HCT116 (cell line): Measurements from ENCODE around the gene COL20A1. TPM values are rescaled to one million over a fixed set of nuclear protein-coding genes. Genes with fewer than 3 reads are reported as not detected.

Experiments used
- ATAC-seq: fragments of 200-7000 bp; cut with Tn5 transposase; 2 replicates; pipeline ENCODE4 v1.9.1; 2020; ENCODE audit warnings: mild to moderate bottlenecking, moderate library complexity
- BruUV-seq: library from RNA; stranded (reverse); fragments of 400-500 nt; replicated peaks from 2 replicates; lab custom pipeline; 2021; lab: Mats Ljungman, UMichigan
- CTCF ChIA-PET: fragments of 300-600 bp; sonication (Branson Sonifier 250); formaldehyde crosslinking; loops from one replicate; lab custom pipeline; 2021; ENCODE audit warnings: antibody characterized with exemption; lab: Charles Lee
- POLR2A ChIA-PET: fragments of 300-600, 350-600 bp; sonication (Branson Sonifier 250); formaldehyde crosslinking; loops from one replicate; lab custom pipeline; 2021; ENCODE audit warnings: antibody characterized with exemption; lab: Charles Lee
- RAD21 ChIA-PET, 2 experiments: fragments of 300-600 bp; sonication (Branson Sonifier 250); formaldehyde crosslinking; loops; one replicate each; lab custom pipeline; 2023; ENCODE audit warnings: low total read pairs in 2 of 2; ENCODE audit not compliant: uncharacterized antibody in 2 of 2, unreplicated experiment in 2 of 2, low non-redundant PET in 1 of 2; lab: Charles Lee
- DNase-seq: peaks from one replicate; pipeline ENCODE4 v3.0.0-alpha.2; 2010; ENCODE audit warnings: low read depth, low spot score
- H2AFZ ChIP-seq: fragments of 200-600 bp; shearing (Covaris generic), sonication (generic); 2 replicates; pipeline ENCODE4 v1.6.1; 2017; ENCODE audit warnings: low read depth, mixed run types, mixed read lengths, antibody characterized with exemption, low read length; ENCODE audit not compliant: poor library complexity, severe bottlenecking
- H3K27ac ChIP-seq: 2 replicates; pipeline ENCODE4 v1.5.1; 2012; ENCODE audit warnings: low read depth, low read length
- H3K27me3 ChIP-seq: fragments of 200-600 bp; sonication (generic); 2 replicates; pipeline ENCODE4 v1.6.1; 2016; ENCODE audit warnings: mixed run types, low read length, mixed read lengths; ENCODE audit not compliant: insufficient read depth
- H3K36me3 ChIP-seq, 2 experiments: fragments of 200-500 bp in 1 of 2; fragments of 200-600 bp in 1 of 2; sonication (Bioruptor generic) in 1 of 2; sonication (generic) in 1 of 2; 2 replicates each; pipeline versions ENCODE4 v1.5.1 to v1.6.1; 2014 to 2016; ENCODE audit warnings: low read length in 2 of 2, inconsistent platforms in 1 of 2, mixed read lengths in 1 of 2, mixed run types in 1 of 2; ENCODE audit not compliant: insufficient read depth in 2 of 2, control insufficient read depth in 1 of 2
- H3K4me1 ChIP-seq, 2 experiments: fragments of 200-600 bp in 1 of 2; sonication (generic) in 1 of 2; 2 replicates each; pipeline versions ENCODE4 v1.5.1 to v1.6.1; 2012 to 2017; ENCODE audit warnings: low read length in 2 of 2, inconsistent platforms in 1 of 2, mild to moderate bottlenecking in 1 of 2, mixed read lengths in 1 of 2, mixed run types in 1 of 2, moderate library complexity in 1 of 2; ENCODE audit not compliant: insufficient read depth in 2 of 2, control insufficient read depth in 1 of 2
- H3K4me2 ChIP-seq: fragments of 200-600 bp; sonication (generic); 2 replicates; pipeline ENCODE4 v1.6.1; 2017; ENCODE audit warnings: mixed run types, low read length, mixed read lengths
- H3K4me3 ChIP-seq, 2 experiments: fragments of 200-600 bp in 1 of 2; sonication (generic) in 1 of 2; replicated peaks in 1 of 2; 2 replicates each; pipeline ENCODE4 v1.5.1; 2011 to 2016; ENCODE audit warnings: low read length in 2 of 2, control low read depth in 1 of 2, low read depth in 1 of 2, mild to moderate bottlenecking in 1 of 2, mixed read lengths in 1 of 2, mixed run types in 1 of 2
- H3K79me2 ChIP-seq: fragments of 200-600 bp; sonication (generic); 2 replicates; pipeline ENCODE4 v1.6.1; 2017; ENCODE audit warnings: mild to moderate bottlenecking, mixed run types, low read length, moderate library complexity, mixed read lengths; ENCODE audit not compliant: insufficient read depth
- H3K9ac ChIP-seq: fragments of 200-600 bp; sonication (generic); 2 replicates; pipeline ENCODE4 v1.6.1; 2016; ENCODE audit warnings: low read length, mixed read lengths
- H3K9me2 ChIP-seq: fragments of 200-600 bp; sonication (generic), shearing (Covaris generic); 2 replicates; pipeline ENCODE4 v1.6.1; 2017; ENCODE audit warnings: mixed run types, mild to moderate bottlenecking, moderate library complexity; ENCODE audit not compliant: insufficient read depth
- H3K9me3 ChIP-seq, 2 experiments: fragments of 200-500 bp in 1 of 2; fragments of 200-600 bp in 1 of 2; sonication (Bioruptor generic) in 1 of 2; sonication (generic) in 1 of 2; 2 replicates each; pipeline ENCODE4 v1.6.1; 2014 to 2017; ENCODE audit warnings: low read length in 2 of 2, mixed read lengths in 2 of 2, inconsistent platforms in 1 of 2, low read depth in 1 of 2, mild to moderate bottlenecking in 1 of 2, mixed run types in 1 of 2, moderate library complexity in 1 of 2; ENCODE audit not compliant: control insufficient read depth in 1 of 2, insufficient read depth in 1 of 2
- H4K20me1 ChIP-seq: fragments of 200-600 bp; sonication (generic), shearing (Covaris generic); 2 replicates; pipeline ENCODE4 v1.6.1; 2017; ENCODE audit warnings: mixed run types, mild to moderate bottlenecking, moderate library complexity; ENCODE audit not compliant: insufficient read depth
- CBX3 ChIP-seq: IDR thresholded peaks from 2 replicates; pipeline ENCODE4 v1.6.1; 2012; ENCODE audit warnings: low read depth
- EZH2 ChIP-seq: fragments of 200-600 bp; sonication (generic); IDR thresholded peaks from 2 replicates; pipeline ENCODE4 v1.6.1; 2017; ENCODE audit warnings: antibody characterized with exemption, mixed run types
- EZH2phosphoT487 ChIP-seq: fragments of 200-600 bp; IDR thresholded peaks from 2 replicates; pipeline ENCODE4 v1.6.1; 2018; ENCODE audit warnings: antibody characterized with exemption, borderline replicate concordance
- JUND ChIP-seq: IDR thresholded peaks from 2 replicates; pipeline ENCODE4 v1.6.1; 2012
- POLR2A ChIP-seq: IDR thresholded peaks from 2 replicates; pipeline ENCODE4 v1.7.0; 2011; ENCODE audit warnings: borderline replicate concordance; ENCODE audit not compliant: insufficient read depth, insufficient read length; ENCODE audit errors: extremely low read depth
- RAD21 ChIP-seq: IDR thresholded peaks from 2 replicates; pipeline ENCODE4 v1.6.1; 2012; ENCODE audit warnings: low read depth, mild to moderate bottlenecking
- SP1 ChIP-seq: IDR thresholded peaks from 2 replicates; pipeline ENCODE4 v1.6.1; 2012; ENCODE audit warnings: low read depth
- intact Hi-C: fragments of 100-400 bp; cut with micrococcal nuclease; formaldehyde crosslinking; loops from 2 replicates; pipeline ENCODE4 v1.10.0; 2022
- total RNA-seq: library from RNA; stranded (reverse); gene quantifications from one replicate; pipeline ENCODE4 v1.2.1, GENCODE V29; 2021; ENCODE audit not compliant: unreplicated experiment
- TF ChIP-seq, protein P1 (sequence below): IDR thresholded peaks from 2 replicates; pipeline ENCODE4 v1.6.1; 2012
- TF ChIP-seq, protein P2 (sequence below): IDR thresholded peaks from 2 replicates; pipeline ENCODE4 v1.6.1; 2012
- TF ChIP-seq, protein P3 (sequence below): IDR thresholded peaks from 2 replicates; pipeline ENCODE4 v1.6.1; 2011; ENCODE audit warnings: mild to moderate bottlenecking, low read length, moderate library complexity; ENCODE audit not compliant: insufficient replicate concordance; ENCODE audit errors: extremely low read depth
- TF ChIP-seq, protein P4 (sequence below), 3 experiments: fragments of 200-600 bp in 1 of 3; sonication (generic) in 1 of 3; IDR thresholded peaks in 2 of 3; conservative IDR thresholded peaks in 1 of 3; 2 replicates each; pipeline ENCODE4 v1.5.1; 2012 to 2017; ENCODE audit warnings: low read depth in 2 of 3, low read length in 2 of 3, antibody characterized with exemption in 1 of 3, borderline replicate concordance in 1 of 3, control low read depth in 1 of 3, mild to moderate bottlenecking in 1 of 3, mixed read lengths in 1 of 3, mixed run types in 1 of 3, moderate library complexity in 1 of 3; ENCODE audit not compliant: insufficient read depth in 1 of 3

COL20A1 gene
- total RNA-seq, 1 experiment from 2014 or later: 0.34 TPM

DNA sequence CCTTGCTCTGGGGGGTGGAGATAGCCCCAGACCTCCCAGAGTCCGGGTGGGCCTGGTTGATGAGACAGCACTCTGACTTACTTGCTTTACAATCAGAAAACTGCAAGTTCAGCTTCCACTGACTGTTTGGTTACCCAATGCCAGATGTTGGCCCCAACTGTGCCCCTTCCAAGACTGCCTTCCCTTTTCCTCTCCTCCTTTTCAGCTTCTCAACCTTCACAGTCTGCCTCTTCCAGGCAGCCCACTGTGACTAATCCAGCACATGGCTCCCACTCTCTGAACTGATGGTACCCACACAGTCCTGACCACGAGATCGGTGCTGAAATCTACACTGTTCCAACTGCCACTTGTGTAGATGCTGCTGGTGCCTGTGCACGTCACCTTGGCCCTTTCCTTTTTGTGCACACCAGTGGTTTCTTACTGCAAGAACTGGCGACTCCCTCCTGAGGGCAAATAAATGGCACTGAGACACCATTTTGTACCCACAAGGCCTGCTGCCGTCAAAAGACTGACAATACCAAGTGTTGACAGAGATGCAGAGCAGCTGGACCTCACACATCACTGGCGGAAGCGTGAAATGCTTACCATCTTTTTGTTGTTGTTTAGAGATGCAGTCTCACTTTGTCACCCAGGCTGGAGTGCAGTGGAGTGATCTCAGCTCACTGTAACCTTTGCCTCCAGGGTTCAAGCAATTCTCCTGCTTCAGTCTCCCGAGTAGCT, 22.2 kb upstream of the COL20A1 start:
- POLR2A ChIA-PET: no interaction called here

More for the DNA sequence above, 22.2 kb upstream of the COL20A1 start:
- no peaks in the 10 kb centered on the region for H4K20me1 ChIP-seq
- H3K27me3 ChIP-seq: no peaks in the 10 kb centered on the region
- ChIA-PET CTCF (interaction anchor here (3.8 kb wide), 1 partner anchor 47 kb away, joined by 16 read pairs; no protein-coding TSS in a partner anchor), RAD21 (no interaction called here)
- H3K4me2 ChIP-seq: no peak overlapping the region
- H2AFZ ChIP-seq: no peak overlapping the region
- no peak overlapping the region for H3K4me3 ChIP-seq
- intact Hi-C loops: loop anchor here (5.0 kb wide), 1 partner anchor 38 kb away; no protein-coding TSS in a partner anchor
- no peaks in the 10 kb centered on the region for H3K9me3 ChIP-seq
- H3K27ac ChIP-seq: no peak overlapping the region
- TF ChIP-seq EZH2phosphoT487 (no peak), JUND (no peak), EZH2 (no peak), SP1 (no peak), POLR2A (no peak), RAD21 (no peak), CBX3 (no peak)
- TF ChIP-seq, protein P1, sequence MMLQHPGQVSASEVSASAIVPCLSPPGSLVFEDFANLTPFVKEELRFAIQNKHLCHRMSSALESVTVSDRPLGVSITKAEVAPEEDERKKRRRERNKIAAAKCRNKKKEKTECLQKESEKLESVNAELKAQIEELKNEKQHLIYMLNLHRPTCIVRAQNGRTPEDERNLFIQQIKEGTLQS: no peak
- TF ChIP-seq, protein P2, sequence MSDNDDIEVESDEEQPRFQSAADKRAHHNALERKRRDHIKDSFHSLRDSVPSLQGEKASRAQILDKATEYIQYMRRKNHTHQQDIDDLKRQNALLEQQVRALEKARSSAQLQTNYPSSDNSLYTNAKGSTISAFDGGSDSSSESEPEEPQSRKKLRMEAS: no peak
- TF ChIP-seq, protein P3, sequence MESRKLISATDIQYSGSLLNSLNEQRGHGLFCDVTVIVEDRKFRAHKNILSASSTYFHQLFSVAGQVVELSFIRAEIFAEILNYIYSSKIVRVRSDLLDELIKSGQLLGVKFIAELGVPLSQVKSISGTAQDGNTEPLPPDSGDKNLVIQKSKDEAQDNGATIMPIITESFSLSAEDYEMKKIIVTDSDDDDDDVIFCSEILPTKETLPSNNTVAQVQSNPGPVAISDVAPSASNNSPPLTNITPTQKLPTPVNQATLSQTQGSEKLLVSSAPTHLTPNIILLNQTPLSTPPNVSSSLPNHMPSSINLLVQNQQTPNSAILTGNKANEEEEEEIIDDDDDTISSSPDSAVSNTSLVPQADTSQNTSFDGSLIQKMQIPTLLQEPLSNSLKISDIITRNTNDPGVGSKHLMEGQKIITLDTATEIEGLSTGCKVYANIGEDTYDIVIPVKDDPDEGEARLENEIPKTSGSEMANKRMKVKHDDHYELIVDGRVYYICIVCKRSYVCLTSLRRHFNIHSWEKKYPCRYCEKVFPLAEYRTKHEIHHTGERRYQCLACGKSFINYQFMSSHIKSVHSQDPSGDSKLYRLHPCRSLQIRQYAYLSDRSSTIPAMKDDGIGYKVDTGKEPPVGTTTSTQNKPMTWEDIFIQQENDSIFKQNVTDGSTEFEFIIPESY: no peak
- TF ChIP-seq, protein P4, sequence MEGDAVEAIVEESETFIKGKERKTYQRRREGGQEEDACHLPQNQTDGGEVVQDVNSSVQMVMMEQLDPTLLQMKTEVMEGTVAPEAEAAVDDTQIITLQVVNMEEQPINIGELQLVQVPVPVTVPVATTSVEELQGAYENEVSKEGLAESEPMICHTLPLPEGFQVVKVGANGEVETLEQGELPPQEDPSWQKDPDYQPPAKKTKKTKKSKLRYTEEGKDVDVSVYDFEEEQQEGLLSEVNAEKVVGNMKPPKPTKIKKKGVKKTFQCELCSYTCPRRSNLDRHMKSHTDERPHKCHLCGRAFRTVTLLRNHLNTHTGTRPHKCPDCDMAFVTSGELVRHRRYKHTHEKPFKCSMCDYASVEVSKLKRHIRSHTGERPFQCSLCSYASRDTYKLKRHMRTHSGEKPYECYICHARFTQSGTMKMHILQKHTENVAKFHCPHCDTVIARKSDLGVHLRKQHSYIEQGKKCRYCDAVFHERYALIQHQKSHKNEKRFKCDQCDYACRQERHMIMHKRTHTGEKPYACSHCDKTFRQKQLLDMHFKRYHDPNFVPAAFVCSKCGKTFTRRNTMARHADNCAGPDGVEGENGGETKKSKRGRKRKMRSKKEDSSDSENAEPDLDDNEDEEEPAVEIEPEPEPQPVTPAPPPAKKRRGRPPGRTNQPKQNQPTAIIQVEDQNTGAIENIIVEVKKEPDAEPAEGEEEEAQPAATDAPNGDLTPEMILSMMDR (IDR thresholded peaks at IDR 0.05 in 2 of 3, conservative IDR thresholded peaks at IDR 0.05 in 1 of 3; ENCODE audit: borderline replicate concordance in 1 of 3, insufficient read depth in 1 of 3, low read depth in 2 of 3, low read length in 2 of 3): no peak
- DNase-seq (no peak), ATAC-seq (no peak)
- peaks cover 0 to under 1% of the 10 kb centered on the region in 2 experiments; a peak in 1 of 4 replicates for H3K36me3 ChIP-seq
- no peak overlapping the region for H3K9ac ChIP-seq
- H3K4me1 ChIP-seq: peaks cover 10 to 30% of the 10 kb centered on the region in 2 experiments
- H3K79me2 ChIP-seq: peaks cover 32% of the 10 kb centered on the region
- no peaks in the 10 kb centered on the region for H3K9me2 ChIP-seq
- no TSS peak for BruUV-seq
